Measurements from ENCODE around the gene CP.
A peak's percentile ranks its signal among the peaks of the same experiment; 100 is the strongest.

The CP gene

GRCh38 chr3:149162007-149162406 is 59.6 kb downstream of the CP start:
- ChIA-PET CTCF (interaction anchor here (0.9 to 1.2 kb wide), 3 partner anchors 11 to 14 kb away, joined by 3 to 4 read pairs (median 3); no protein-coding TSS in a partner anchor), POLR2A (no interaction called here)
- TF ChIP-seq CTCF (IDR thresholded peaks at IDR 0.05; ENCODE audit: control extremely low read depth, extremely low read depth, low read depth, missing control alignments): no peak
- DNase-seq (ENCODE audit: extremely low spot score): no peak

- no peak for DNase-seq (ENCODE audit: extremely low spot score)
- no peak for TF ChIP-seq CTCF (IDR thresholded peaks at IDR 0.05; ENCODE audit: control extremely low read depth, extremely low read depth, low read depth, missing control alignments)
- CTCF ChIA-PET: interaction anchor here (0.9 to 2.1 kb wide), 7 partner anchors 9 to 207 kb away, joined by 3 to 7 read pairs (median 3); no protein-coding TSS in a partner anchor
- POLR2A ChIA-PET: no interaction called here
These were observed 60.8 kb downstream of the CP start for GRCh38 chr3:149160754-149161300.

GRCh38 chr3:149153402-149153801 is 68.2 kb downstream of the CP start:
- ChIA-PET CTCF (interaction anchor here (1.0 kb wide), 1 partner anchor 16 kb away, joined by 3 read pairs; no protein-coding TSS in a partner anchor), POLR2A (no interaction called here)
- DNase-seq (ENCODE audit: extremely low spot score): no peak
- TF ChIP-seq CTCF (IDR thresholded peaks at IDR 0.05; ENCODE audit: control extremely low read depth, extremely low read depth, low read depth, missing control alignments): no peak

GRCh38 chr3:149152420-149152819 is 69.2 kb downstream of the CP start:
- POLR2A ChIA-PET: no interaction called here
- DNase-seq (ENCODE audit: extremely low spot score): peak; percentile 23
- TF ChIP-seq CTCF (IDR thresholded peaks at IDR 0.05; ENCODE audit: control extremely low read depth, extremely low read depth, low read depth, missing control alignments): no peak
- CTCF ChIA-PET: interaction anchor here (1.0 kb wide), 1 partner anchor 17 kb away, joined by 3 read pairs; no protein-coding TSS in a partner anchor

GRCh38 chr3:149151843-149152242 is 69.8 kb downstream of the CP start:
- DNase-seq (ENCODE audit: extremely low spot score): no peak
- POLR2A ChIA-PET: no interaction called here
- no peak for TF ChIP-seq CTCF (IDR thresholded peaks at IDR 0.05; ENCODE audit: control extremely low read depth, extremely low read depth, low read depth, missing control alignments)
- CTCF ChIA-PET: interaction anchor here (1.7 kb wide), 1 partner anchor 11 kb away, joined by 5 read pairs; no protein-coding TSS in a partner anchor

- DNase-seq (ENCODE audit: extremely low spot score): no peak
- ChIA-PET CTCF (interaction anchor here (1.0 to 1.7 kb wide), 2 partner anchors 10 to 16 kb away, joined by 3 to 5 read pairs; no protein-coding TSS in a partner anchor), POLR2A (no interaction called here)
- no peak for TF ChIP-seq CTCF (IDR thresholded peaks at IDR 0.05; ENCODE audit: control extremely low read depth, extremely low read depth, low read depth, missing control alignments)
These were observed 71.2 kb downstream of the CP start for GRCh38 chr3:149150436-149150835.

All from GM10248 (cell line).